A549 treated with CORT108297 at 1 μM for 4 hours (cell line): Measurements from ENCODE around the gene WRAP73. TPM values are rescaled to one million over a fixed set of nuclear protein-coding genes. Genes with fewer than 3 reads are reported as not detected.

Source experiments
- total RNA-seq: library from RNA; stranded (reverse); fragments of 200-300 nt; extraction: Qiagen RNA extraction; gene quantifications from 5 replicates; pipeline ENCODE4 v1.2.3, GENCODE V29; 2022

The WRAP73 gene
- 15.9 to 21.7 TPM (median 21.0 TPM) in 5 replicates for total RNA-seq

GRCh38 chr1:3649342-3650247, at the start of gene WRAP73:
Gene WRAP73, minus strand, starts transcription at chr1:3650103. Its CDS starts 104 bp downstream, at chr1:3649999.

GRCh38 chr1:3651930-3652547, 2.1 kb upstream of the WRAP73 start, which contains the start of gene TP73:
Gene TP73, plus strand, starts transcription at chr1:3652516. Its CDS starts 29,850 bp downstream, at chr1:3682366.

GRCh38 chr1:3624200-3625136, 25.4 kb downstream of the WRAP73 start, which contains the start of gene TPRG1L:
Gene TPRG1L, plus strand, starts transcription at chr1:3625015. Its CDS starts 58 bp downstream, at chr1:3625073.

GRCh38 chr1:3611170-3612019, 38.5 kb downstream of the WRAP73 start, which contains the start of gene MEGF6:
Gene MEGF6, minus strand, starts transcription at chr1:3611508. Its CDS starts 240 bp downstream, at chr1:3611268.

Other genes with a start within 250 kb of the WRAP73 start
- gene ARHGEF16, start 195.4 kb downstream of the WRAP73 start, total RNA-seq = 3.6 to 5.8 TPM (median 5.0 TPM) in 5 replicates
- gene MEGF6, start 38.6 kb downstream of the WRAP73 start, total RNA-seq = 7.6 to 15.3 TPM (median 13.2 TPM) in 5 replicates
- 23.6 to 29.4 TPM (median 27.2 TPM) in 5 replicates for gene TPRG1L, start 25.1 kb downstream of the WRAP73 start, total RNA-seq
- gene TP73, start 2.4 kb upstream of the WRAP73 start, total RNA-seq = 0.31 to 0.65 TPM (median 0.55 TPM) in 5 replicates
- not detected in 5 replicates for gene CCDC27, start 102.3 kb upstream of the WRAP73 start, total RNA-seq
- gene SMIM1, start 122.6 kb upstream of the WRAP73 start, total RNA-seq = 1.4 to 2.8 TPM (median 1.7 TPM) in 5 replicates
- gene LRRC47, start 146.4 kb upstream of the WRAP73 start, total RNA-seq = 29.7 to 38.3 TPM (median 32.6 TPM) in 5 replicates
- gene CEP104, start 207.1 kb upstream of the WRAP73 start, total RNA-seq = 14.6 to 21.4 TPM (median 16.8 TPM) in 5 replicates
- gene DFFB, start 207.4 kb upstream of the WRAP73 start, total RNA-seq = 2.7 to 4.2 TPM (median 3.7 TPM) in 5 replicates